K562 (cell line): Measurements from ENCODE around the gene ZP3. TPM values are rescaled to one million over a fixed set of nuclear protein-coding genes. Genes with fewer than 3 reads are reported as not detected.

Experiments
- BRD9 ChIP-seq: fragments of 450-650 bp; IDR thresholded peaks from 2 replicates; pipeline ENCODE4 v1.6.1; 2018; ENCODE audit warnings: low read depth; ENCODE audit not compliant: partially characterized antibody
- CBFA2T3 ChIP-seq: fragments of 450-650 bp; IDR thresholded peaks from 2 replicates; pipeline ENCODE4 v1.6.1; 2017
- DPF2 ChIP-seq: fragments of 450-650 bp; IDR thresholded peaks from 2 replicates; pipeline ENCODE4 v1.6.1; 2016
- ELF1 ChIP-seq: fragments of 200-800 bp; sonication (Bioruptor generic); IDR thresholded peaks from 2 replicates; pipeline ENCODE4 v1.6.1; 2016; ENCODE audit warnings: missing genetic modification characterization, missing compliant biosample characterization
- MAFF ChIP-seq: IDR thresholded peaks from 2 replicates; pipeline ENCODE4 v1.6.1; 2012; ENCODE audit warnings: low read length, improper control_type of control experiment
- MCM5 ChIP-seq: fragments of 450-650 bp; IDR thresholded peaks from 2 replicates; pipeline ENCODE4 v1.6.1; 2016; ENCODE audit warnings: low read depth
- NUFIP1 ChIP-seq: fragments of 450-650 bp; IDR thresholded peaks from 2 replicates; pipeline ENCODE4 v1.6.1; 2018; ENCODE audit not compliant: partially characterized antibody
- POLR2A ChIP-seq: fragments of 450-650 bp; conservative IDR thresholded peaks from 2 replicates; pipeline ENCODE4 v1.6.1; 2016
- SMAD4 ChIP-seq: fragments of 250-450 bp; sonication (Bioruptor Pico); conservative IDR thresholded peaks from 2 replicates; pipeline ENCODE4 v1.8.0; 2021; ENCODE audit warnings: inconsistent platforms, mild to moderate bottlenecking, moderate library complexity
- SRSF9 ChIP-seq: fragments of 200-400 bp; formaldehyde crosslinking; IDR thresholded peaks from 2 replicates; pipeline ENCODE4 v1.6.1; 2017; ENCODE audit warnings: low read depth, low read length, borderline replicate concordance
- TAF15 ChIP-seq: fragments of 200-400 bp; formaldehyde crosslinking; IDR thresholded peaks from 2 replicates; pipeline ENCODE4 v1.6.1; 2017; ENCODE audit warnings: mild to moderate bottlenecking, low read depth, low read length, moderate library complexity
- THRAP3 ChIP-seq: fragments of 450-650 bp; IDR thresholded peaks from 2 replicates; pipeline ENCODE4 v1.6.1; 2016; ENCODE audit warnings: mild to moderate bottlenecking, inconsistent platforms, borderline replicate concordance
- XRCC5 ChIP-seq: fragments of 200-400 bp; formaldehyde crosslinking; IDR thresholded peaks from 2 replicates; pipeline ENCODE4 v1.6.1; 2017; ENCODE audit warnings: low read depth, mild to moderate bottlenecking, low read length
- ZNF277 ChIP-seq: fragments of 250-450 bp; sonication (Bioruptor Pico); IDR thresholded peaks from 2 replicates; pipeline ENCODE4 v1.8.0; 2022; ENCODE audit warnings: inconsistent platforms, mild to moderate bottlenecking, moderate library complexity, borderline replicate concordance
- polyA plus RNA-seq, 8 experiments: library from polyadenylated mRNA; depleted of rRNA in 4 of 8; stranded (reverse) in 5 of 8; unstranded in 3 of 8; fragments of >200 nt; fragmentation: Nextera tagmentation in 2 of 8; fragmentation: Illumina TruSeq in 1 of 8; extraction: Ambion mirVana in 2 of 8; extraction: Trizol in 1 of 8; gene quantifications; 2 replicates each; pipeline versions ENCODE4 v1.2.1 to v1.2.3, GENCODE V29; 2011 to 2014; ENCODE audit warnings: inconsistent platforms in 1 of 8, missing spikeins in 1 of 8
- total RNA-seq, 7 experiments: library from RNA; depleted of rRNA in 6 of 7; stranded (reverse); fragments of >200 nt in 6 of 7; fragmentation: Illumina TruSeq in 2 of 7; extraction: Trizol in 2 of 7; gene quantifications; 2 replicates each; pipeline versions ENCODE4 v1.2.1 to v1.2.3, GENCODE V29; 2011 to 2021; ENCODE audit warnings: low replicate concordance in 1 of 7
- TF ChIP-seq, protein P1 (sequence below), 2 experiments: IDR thresholded peaks; 2 replicates each; pipeline ENCODE4 v1.6.1; 2011; ENCODE audit warnings: borderline replicate concordance in 1 of 2, control low read depth in 1 of 2, low read depth in 1 of 2, low read length in 1 of 2, mild to moderate bottlenecking in 1 of 2, mixed read lengths in 1 of 2, moderate library complexity in 1 of 2; ENCODE audit not compliant: insufficient read depth in 1 of 2, insufficient read length in 1 of 2, poor library complexity in 1 of 2, severe bottlenecking in 1 of 2; ENCODE audit errors: extremely low read depth in 1 of 2
- TF ChIP-seq, protein P2 (sequence below): fragments of 450-650 bp; formaldehyde crosslinking; conservative IDR thresholded peaks from 2 replicates; pipeline ENCODE4 v1.4.0; 2022; ENCODE audit warnings: mild to moderate bottlenecking, missing genetic modification characterization
- TF ChIP-seq, protein P3 (sequence below): fragments of 200-800 bp; sonication (Bioruptor generic); IDR thresholded peaks from 2 replicates; pipeline ENCODE4 v1.6.1; 2016; ENCODE audit warnings: missing genetic modification characterization, missing compliant biosample characterization

ZP3 gene
- total and polyA plus RNA-seq, 9 of the 15 experiments (the other 6 are each of a cell fraction or from before 2014, with no cell fraction given), result 1.4 to 3.8 (median 2.4) TPM

DNA sequence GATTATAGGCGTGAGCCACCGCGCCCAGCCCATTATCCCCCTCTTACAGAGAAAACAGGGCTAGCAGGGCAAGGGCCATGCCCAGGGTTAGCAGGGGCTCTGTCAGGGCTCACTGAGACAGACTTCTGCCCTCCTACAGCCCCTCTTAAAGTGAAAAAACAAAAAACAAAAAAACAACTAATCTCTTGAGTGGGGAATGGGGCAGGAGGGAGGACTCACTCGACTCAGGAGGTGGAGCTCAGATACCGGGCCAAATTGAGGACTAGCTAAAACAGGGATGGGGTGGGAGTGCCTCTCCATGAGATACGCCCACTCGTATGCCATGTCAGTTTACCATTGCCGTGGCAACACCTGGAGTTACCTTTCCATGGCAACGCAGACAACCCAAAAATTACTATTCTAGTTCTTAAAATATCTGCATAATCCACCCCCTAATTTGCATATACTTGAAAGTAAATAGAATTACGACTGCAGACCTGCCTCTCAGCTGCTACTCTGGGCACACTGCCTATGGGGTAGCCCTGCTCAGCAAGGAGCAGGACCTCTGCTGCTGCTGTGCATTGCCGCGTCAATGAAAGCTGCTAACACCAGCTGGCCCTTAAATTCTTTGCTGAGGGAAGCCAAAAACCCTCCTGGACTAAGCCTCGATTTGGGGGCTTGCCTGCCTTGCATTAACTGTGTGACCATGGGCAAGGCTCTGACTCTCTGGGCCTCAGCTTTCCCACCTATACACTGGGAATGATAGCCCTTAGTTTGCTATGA lies 28.6 kb upstream of the ZP3 start (continued):
- TF ChIP-seq, protein P1, sequence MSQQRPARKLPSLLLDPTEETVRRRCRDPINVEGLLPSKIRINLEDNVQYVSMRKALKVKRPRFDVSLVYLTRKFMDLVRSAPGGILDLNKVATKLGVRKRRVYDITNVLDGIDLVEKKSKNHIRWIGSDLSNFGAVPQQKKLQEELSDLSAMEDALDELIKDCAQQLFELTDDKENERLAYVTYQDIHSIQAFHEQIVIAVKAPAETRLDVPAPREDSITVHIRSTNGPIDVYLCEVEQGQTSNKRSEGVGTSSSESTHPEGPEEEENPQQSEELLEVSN (IDR thresholded peaks at IDR 0.05; ENCODE audit: borderline replicate concordance in 1 of 2, extremely low read depth in 1 of 2, insufficient read depth in 1 of 2, insufficient read length in 1 of 2, low read depth in 1 of 2, low read length in 1 of 2, poor library complexity in 1 of 2, severe bottlenecking in 1 of 2), result no peak
- TF ChIP-seq, protein P2, sequence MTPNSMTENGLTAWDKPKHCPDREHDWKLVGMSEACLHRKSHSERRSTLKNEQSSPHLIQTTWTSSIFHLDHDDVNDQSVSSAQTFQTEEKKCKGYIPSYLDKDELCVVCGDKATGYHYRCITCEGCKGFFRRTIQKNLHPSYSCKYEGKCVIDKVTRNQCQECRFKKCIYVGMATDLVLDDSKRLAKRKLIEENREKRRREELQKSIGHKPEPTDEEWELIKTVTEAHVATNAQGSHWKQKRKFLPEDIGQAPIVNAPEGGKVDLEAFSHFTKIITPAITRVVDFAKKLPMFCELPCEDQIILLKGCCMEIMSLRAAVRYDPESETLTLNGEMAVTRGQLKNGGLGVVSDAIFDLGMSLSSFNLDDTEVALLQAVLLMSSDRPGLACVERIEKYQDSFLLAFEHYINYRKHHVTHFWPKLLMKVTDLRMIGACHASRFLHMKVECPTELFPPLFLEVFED (CRISPR knock-in tag), result no peak
- TF ChIP-seq DPF2, result peak; percentile 23; the same call in 1 of the 2 replicates
- TF ChIP-seq TAF15, result no peak
- no peak for TF ChIP-seq MCM5
- peak; percentile 28 for TF ChIP-seq BRD9
- no peak for TF ChIP-seq NUFIP1
- no peak for TF ChIP-seq ELF1 (tag)
- no peak for TF ChIP-seq SRSF9
- TF ChIP-seq XRCC5, result no peak
- TF ChIP-seq THRAP3, result 0 out of 2 replicates have a peak, but pooled peaks have one; percentile 11
- no peak for TF ChIP-seq ZNF277 (CRISPR knock-in tag)
- no peak for TF ChIP-seq POLR2A
- TF ChIP-seq, protein P3, sequence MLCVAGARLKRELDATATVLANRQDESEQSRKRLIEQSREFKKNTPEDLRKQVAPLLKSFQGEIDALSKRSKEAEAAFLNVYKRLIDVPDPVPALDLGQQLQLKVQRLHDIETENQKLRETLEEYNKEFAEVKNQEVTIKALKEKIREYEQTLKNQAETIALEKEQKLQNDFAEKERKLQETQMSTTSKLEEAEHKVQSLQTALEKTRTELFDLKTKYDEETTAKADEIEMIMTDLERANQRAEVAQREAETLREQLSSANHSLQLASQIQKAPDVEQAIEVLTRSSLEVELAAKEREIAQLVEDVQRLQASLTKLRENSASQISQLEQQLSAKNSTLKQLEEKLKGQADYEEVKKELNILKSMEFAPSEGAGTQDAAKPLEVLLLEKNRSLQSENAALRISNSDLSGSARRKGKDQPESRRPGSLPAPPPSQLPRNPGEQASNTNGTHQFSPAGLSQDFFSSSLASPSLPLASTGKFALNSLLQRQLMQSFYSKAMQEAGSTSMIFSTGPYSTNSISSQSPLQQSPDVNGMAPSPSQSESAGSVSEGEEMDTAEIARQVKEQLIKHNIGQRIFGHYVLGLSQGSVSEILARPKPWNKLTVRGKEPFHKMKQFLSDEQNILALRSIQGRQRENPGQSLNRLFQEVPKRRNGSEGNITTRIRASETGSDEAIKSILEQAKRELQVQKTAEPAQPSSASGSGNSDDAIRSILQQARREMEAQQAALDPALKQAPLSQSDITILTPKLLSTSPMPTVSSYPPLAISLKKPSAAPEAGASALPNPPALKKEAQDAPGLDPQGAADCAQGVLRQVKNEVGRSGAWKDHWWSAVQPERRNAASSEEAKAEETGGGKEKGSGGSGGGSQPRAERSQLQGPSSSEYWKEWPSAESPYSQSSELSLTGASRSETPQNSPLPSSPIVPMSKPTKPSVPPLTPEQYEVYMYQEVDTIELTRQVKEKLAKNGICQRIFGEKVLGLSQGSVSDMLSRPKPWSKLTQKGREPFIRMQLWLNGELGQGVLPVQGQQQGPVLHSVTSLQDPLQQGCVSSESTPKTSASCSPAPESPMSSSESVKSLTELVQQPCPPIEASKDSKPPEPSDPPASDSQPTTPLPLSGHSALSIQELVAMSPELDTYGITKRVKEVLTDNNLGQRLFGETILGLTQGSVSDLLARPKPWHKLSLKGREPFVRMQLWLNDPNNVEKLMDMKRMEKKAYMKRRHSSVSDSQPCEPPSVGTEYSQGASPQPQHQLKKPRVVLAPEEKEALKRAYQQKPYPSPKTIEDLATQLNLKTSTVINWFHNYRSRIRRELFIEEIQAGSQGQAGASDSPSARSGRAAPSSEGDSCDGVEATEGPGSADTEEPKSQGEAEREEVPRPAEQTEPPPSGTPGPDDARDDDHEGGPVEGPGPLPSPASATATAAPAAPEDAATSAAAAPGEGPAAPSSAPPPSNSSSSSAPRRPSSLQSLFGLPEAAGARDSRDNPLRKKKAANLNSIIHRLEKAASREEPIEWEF (CRISPR knock-in tag), result no peak
- TF ChIP-seq CBFA2T3, result no peak
- peak; percentile 14; the same call in 1 of the 2 replicates for TF ChIP-seq MAFF
- no peak for TF ChIP-seq SMAD4 (CRISPR knock-in tag)
